HG02571 (cell line): Measurements from ENCODE around the gene MSL1.

Experiments used
- ATAC-seq: cut with Tn5 transposase; IDR thresholded peaks from one replicate; pipeline ENCODE4 v1.9.1; 2021; ENCODE audit warnings: mild to moderate bottlenecking, moderate library complexity; ENCODE audit not compliant: unreplicated experiment

The MSL1 gene

DNA sequence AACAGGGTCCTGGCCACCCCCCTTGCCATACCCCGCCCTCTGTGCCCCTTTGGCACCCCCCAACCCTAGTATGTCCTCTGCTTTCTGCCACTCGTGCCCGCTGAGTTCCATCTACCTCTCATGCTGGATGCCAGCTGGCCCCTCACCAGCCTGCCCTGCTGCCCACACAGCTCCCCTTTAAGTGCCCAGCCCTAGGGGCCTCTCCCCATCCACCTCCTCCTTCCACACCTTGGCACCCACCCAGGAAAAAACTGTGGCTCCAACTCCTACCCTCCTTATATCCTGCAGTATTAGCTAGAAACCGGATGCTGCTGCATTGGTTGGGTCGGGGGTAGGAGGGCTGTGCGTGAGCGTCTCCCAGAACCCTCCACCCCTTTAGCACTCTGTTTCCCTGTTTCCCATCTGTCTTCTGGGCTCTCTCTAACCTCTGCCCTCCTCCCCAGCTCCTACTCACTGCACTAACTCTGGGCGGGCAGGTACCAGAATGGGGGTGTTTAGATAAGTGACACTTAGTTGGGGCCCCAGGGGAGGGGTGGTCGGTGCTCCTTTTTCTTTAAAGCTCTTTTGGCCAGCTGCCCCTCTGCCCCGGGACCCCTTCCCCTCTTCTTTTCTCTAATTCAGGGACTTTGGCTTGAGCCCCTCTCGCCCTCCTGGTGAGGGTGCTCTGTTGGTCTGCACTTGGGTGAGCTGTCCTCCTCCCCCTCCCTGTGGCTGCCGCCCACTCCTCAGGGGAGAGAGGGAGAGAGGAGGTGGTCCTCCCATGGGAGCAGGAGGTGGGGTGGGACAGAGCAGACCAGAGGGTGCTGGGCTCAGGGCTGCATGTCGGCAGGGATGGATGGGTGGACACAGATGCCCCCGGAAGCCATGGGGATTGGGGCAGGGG is 31.3 kb upstream of the MSL1 start:
- ATAC-seq, result no peak

DNA sequence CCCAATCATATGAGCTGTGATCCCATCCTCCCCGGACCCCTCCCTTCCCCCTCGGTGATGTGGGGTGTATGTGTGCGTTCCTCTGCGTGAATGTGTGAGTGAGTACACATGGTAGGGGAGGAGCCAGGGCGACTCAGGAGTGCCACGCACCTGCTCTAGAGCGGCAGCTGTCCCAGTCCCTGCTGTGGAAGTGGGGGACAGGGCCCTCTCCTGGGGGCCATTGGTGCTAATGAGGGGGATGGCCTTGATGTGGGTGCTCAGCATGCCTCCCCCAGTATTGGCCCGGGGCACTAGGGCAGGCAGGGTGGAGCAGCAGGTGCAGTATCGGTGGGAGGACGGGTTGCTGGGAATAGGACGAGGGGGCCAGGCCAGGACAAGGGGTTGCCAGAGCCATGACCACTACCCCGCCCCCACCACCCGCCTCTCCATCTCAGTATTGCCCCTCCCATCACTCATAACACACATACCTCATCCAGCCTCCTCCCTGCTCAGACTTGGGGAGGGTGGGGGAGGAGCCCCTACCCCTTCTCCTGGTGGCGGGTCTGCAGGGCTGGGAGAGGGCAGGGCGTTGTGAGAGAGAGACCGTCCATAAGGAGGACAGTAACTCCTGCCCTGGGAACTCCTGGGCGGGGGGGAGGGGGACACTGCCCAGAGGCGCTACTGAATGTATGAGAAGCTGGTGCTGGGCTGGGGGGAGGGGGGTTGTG is 29.9 kb upstream of the MSL1 start:
- no peak for ATAC-seq

DNA sequence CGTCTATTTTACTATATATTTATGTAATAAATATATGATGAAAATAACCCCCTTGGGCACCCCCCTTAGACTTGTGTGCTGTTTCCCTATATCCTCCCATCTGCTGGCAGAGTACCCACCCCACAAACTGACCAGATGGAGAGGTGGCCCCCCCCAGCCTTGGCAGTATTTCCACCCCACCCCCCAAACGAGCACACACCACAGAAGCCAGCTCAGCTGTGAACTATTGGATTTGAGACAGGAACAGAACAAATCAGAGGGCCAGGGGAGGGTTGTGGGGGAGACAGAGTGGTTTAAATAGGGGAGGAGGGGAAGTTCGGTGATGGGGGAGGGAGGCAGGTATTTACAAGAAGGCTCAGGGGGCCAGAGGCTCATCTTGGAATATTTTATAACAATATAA is 29.2 kb upstream of the MSL1 start:
- no peak for ATAC-seq

DNA sequence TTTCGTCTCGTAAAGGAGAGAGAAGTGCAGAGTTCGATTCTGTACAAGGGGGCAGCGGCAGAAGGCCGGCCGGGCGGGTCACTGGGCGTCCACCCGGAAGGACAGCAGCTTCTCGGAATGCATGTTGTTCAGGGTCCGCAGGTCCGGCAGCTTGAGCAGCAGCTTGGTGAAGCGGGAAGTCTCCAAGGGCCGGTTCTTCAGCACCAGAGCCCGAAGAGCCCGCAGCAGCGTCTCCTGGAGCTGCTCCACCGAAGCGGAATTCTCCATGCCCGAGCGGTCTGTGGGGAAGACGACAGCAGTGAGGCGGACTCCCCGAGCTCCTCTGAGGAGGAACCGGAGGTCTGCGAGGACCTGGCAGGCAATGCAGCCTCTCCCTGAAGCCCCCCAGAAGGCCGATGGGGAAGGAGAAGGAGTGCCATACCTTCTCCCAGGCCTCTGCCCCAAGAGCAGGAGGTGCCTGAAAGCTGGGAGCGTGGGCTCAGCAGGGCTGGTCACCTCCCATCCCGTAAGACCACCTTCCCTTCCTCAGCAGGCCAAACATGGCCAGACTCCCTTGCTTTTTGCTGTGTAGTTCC is 28.7 kb upstream of the MSL1 start:
- no peak for ATAC-seq

GRCh38 chr17:40093580-40094201 is 28.1 kb upstream of the MSL1 start:
- no peak for ATAC-seq

GRCh38 chr17:40094874-40095273 is 26.9 kb upstream of the MSL1 start:
- ATAC-seq, result no peak

DNA sequence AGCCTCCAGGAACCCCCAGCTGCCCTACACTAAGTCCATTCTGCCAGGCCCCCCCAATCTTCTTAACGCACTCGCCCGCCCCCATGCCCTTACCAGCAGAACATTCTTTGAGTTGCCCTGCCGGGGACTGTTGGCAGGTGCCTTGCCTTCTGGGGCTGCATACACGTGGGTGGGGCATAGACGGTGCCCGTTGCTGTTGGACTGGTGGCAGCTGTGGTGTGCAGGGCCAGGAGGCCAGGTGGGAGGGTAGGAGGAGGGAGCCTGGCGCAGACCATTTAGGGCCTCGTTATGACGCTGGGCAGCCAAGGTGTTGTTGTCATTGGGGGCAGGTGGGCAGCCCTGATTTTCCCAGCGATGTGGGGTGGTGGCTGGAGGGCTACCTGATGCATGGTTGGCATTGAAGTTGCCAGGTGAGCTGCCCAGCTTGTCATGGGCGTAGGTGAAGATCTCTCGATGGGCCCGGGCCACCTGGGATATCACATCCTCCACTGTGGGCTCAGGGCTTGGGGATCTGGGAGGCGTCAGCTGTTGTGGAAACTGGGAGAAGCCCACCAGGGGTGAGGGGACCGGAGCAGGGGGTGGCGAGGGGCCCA is 26.3 kb upstream of the MSL1 start:
- ATAC-seq, result no peak

DNA sequence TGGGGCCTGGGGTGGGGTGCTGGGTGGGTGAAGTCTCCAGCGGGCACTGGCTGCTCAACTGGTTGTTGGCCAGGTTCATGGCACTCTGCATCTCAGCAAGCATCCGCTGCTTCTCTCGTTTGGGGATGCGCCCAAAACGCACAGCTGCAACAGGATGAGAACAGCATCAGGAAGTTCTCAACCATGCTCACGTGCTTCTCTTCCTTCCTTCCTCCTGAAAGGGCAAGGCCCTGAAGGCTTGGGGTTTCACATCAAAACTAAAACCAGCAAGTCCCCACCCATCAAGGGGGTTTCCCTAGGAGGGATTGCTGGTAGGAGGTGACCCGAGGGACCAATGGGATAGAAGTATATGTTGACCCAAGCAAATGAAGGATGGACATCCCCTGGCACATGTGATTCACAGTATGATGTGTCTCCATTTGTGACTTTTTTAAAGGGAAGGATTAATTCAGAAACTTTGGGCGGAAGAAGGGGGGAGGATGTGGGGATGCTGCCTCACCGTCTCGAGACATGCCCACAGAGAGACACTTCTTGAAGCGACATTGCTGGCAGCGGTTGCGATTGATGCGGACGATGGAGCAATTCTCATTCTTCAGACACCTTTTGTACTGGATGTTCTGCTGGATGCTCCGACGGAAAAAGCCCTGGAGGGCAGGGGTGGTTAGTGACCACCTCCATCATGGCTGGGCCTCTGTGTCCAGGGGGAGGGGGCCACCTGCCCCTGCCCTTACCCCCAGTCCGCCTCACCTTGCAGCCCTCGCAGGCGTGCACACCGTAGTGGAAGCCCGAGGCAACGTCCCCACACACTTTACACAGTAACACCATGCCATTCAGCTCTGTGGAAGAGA is 25.6 kb upstream of the MSL1 start:
- ATAC-seq, result peak; percentile 40

GRCh38 chr17:40097087-40097486 is 24.7 kb upstream of the MSL1 start:
- ATAC-seq, result no peak

DNA sequence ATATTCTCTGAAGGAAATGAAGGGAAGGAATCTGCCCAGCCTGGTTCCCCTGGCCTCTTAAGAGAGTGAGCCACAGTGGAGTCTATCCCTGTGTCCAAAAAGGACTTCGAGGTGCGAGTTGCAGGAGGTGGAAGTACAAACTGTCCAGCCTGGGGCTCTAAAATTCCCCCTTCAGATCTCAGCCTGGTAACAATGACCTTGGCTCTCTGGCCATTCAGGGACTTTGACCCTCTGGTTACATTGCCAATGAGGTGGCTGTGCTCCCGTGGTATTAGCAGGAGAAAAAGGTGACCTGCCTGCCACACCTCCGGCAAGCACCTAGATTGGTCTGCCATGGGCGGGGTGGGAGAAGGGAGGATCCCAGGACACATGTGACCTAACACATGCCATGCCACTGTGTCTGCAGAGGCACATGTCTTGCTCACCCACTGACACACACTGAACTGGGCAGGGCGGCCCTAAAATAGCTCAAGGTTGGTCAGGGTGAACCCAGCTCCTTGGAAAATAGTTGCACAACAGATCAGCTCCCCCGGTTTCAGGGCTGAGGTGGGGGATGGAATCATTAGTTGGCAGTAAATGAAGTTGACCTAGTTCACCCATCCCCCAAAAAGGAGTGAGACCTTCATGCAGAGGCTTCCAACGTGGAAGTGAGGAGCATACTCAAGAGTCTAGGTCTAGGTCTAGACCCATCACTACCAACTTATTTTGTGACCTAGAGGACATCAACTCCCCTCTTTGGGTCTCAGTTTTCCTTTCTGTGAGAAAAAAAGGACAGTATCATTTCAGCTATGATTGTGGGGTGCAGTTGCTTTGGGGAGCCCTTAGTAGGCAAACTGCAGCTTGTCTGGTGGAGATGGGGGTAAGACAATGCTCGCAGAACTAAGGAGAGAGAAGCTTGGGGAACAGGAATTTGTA is 23.6 kb upstream of the MSL1 start:
- no peak for ATAC-seq

DNA sequence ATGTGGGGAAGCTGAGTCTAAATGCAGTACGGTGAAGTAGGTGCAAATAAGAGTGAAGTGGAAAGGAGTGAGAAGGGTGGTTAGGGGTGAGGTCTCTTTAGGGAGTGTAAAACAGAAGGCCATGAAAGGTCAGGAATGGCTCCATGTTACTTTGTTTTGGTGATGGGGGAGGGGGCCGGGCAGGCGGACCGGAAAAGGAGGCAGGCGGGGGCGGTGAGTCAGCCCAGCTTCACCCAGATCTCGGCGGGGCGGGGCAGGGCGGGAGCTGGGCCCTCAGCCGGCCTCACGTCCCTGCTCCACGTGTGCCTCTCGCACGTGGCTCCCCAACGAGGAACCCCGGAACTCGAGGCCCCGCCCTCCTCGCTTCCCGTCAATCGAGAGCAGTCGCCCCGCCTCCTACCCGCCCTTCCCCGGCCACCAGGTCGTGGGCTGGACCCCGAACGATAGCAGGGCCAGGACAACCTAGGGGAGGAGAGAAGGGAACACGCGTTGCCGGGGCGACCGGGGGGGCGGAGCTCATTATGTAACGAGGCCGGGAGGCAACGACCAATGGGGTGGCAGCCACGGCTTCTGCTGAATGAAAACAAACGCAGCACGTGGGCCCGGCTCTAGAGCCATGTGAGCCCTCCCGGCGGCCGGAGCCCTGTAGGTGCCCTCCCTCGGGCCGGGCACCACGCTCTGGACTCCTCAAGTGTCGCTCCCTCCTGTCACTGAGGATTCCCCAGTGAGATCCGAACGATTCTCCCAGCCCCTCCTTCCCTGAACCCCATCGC is 22.7 kb upstream of the MSL1 start:
- peak; percentile 60 for ATAC-seq

DNA sequence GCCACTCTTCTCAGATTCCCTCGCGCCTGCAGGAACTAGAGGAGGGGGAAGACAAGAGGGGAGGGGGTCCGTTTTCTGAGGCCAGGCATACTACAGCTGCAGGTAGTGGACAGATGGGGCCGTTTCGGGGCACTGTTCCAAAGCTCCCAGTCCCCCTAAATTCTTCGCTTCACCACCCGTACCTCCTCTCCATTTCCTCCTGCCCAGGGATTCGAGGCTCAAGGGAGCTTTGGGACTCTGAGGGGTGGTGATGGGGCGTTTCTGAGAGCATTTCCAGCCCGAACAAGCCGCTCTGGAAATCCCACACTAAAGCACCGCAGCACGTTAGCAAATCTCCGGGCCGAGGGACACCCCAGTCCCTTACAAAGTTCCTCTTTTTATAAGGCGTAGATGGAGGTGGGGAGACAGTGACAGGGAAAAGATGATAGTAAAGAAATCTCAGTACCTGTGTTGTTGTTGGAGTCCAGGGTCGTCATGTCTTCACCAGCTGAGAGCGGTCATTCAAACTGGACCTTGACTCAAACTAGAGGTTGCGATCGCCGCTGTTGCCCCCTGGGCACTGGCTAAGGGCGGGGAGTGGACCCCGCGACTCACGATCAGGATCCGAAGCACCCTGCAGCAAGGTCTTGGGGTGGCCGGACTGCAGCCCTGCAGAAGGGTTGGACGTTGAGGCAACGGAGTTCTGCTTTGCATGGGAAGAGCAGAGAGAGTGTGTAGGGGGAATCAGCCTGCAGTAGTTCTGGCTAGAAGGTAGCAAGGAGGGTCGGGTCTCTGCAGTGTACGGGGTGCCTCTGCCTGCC is 22.0 kb upstream of the MSL1 start:
- no peak for ATAC-seq

DNA sequence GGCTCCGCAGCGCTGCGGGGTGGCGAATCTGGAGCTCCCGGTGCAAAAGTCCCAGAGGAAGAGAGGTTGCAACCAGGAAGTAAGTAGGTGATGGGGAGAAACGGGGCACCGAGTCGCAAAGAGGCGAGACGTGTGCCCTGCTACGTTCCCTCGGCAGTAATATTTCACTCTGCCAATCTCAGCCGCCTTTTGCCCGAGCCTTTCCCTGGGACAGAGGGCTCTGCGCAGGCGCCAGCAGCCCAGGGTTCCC is 21.4 kb upstream of the MSL1 start, which contains the start of gene NR1D1:
TSS of gene NR1D1 (minus strand) at position 171 of the 250 bp plus-strand sequence. CDS start 495 bp downstream, outside the sequence.
- no peak for ATAC-seq

- peak; percentile 34 for ATAC-seq
These were observed 21.0 kb upstream of the MSL1 start for GRCh38 chr17:40100669-40101366.

GRCh38 chr17:40101367-40102210 is 20.2 kb upstream of the MSL1 start:
- no peak for ATAC-seq

DNA sequence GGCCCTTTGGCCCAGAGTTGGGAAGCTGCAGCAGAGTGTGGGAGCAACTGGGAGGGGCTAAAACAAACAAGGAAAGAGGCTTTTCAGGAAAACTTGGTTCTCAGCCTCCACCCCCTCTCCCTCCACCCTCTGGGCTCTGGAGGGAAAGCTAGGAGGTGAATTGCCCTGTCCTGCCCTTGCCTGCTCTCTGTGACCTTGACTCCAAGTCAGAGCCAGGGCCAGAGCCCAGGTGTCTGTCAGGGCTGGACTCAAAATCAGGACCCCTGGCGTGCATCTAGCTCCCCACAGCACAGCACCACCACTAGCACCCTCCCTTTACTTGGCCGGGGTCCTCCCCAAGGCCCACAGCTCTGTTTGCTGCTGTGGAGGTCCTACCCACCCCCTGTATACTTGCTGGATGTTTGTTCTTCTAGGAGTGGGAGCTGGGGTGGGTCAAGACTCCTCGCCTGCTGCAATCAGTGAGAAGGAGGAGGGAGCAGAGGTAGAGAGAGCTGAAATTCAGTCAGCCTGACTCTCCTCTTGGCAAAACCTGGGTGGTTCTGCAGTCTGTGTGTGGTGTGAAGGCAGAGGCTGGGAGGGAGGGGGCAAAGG is 18.6 kb upstream of the MSL1 start:
- ATAC-seq, result no peak
